ENCODE measurements around the gene ZNF462. TPM values are rescaled to one million over a fixed set of nuclear protein-coding genes. Genes with fewer than 3 reads are reported as not detected.

Gene ZNF462

GRCh38 chr9:107054146-107054545, 191.2 kb downstream of the ZNF462 start:
- no peak overlapping the region for H4K91ac ChIP-seq (ENCODE audit: low read depth, low read length, poor library complexity)
- H2BK15ac ChIP-seq (ENCODE audit: low read length) = no peak overlapping the region
- no peaks in the 10 kb centered on the region for H3K36me3 ChIP-seq (replicated peaks in 1 of 2; ENCODE audit: control insufficient read depth in 2 of 2, insufficient read depth in 2 of 2, low read length in 2 of 2)
- H3K4ac ChIP-seq (ENCODE audit: low read length) = no peak overlapping the region
- no peak overlapping the region for H2BK120ac ChIP-seq (ENCODE audit: low read depth, low read length)
- no peak overlapping the region for H3K27ac ChIP-seq (replicated peaks; ENCODE audit: low read length)
- no peak overlapping the region for H3K18ac ChIP-seq (ENCODE audit: low read length)
- H2BK5ac ChIP-seq (ENCODE audit: low read length) = no peak overlapping the region
- no peak for DNase-seq (ENCODE audit: low spot score)
- H3K9ac ChIP-seq (ENCODE audit: low read depth, low read length, poor library complexity) = no peak overlapping the region
- H2BK12ac ChIP-seq (ENCODE audit: low read length) = no peak overlapping the region
- no peaks in the 10 kb centered on the region for H3K79me1 ChIP-seq (ENCODE audit: low read depth, low read length)
- no CpG with 5 or more reads among the region's 2 CpGs for WGBS, 2 donors (ENCODE audit: extremely low coverage in 2 of 2, insufficient read length in 2 of 2, insufficient replicate concordance in 1 of 2)
- H3K27me3 ChIP-seq (ENCODE audit: control insufficient read depth in 3 of 3, insufficient read depth in 3 of 3, low read depth in 1 of 3, low read length in 3 of 3) = peaks cover 0 to 5% (median 0%) of the 10 kb centered on the region in 3 experiments
- H3K23ac ChIP-seq (ENCODE audit: low read depth, low read length, poor library complexity) = no peak overlapping the region
- no peak overlapping the region for H4K8ac ChIP-seq (ENCODE audit: low read depth, low read length)
- no peaks in the 10 kb centered on the region for H3K9me3 ChIP-seq (replicated peaks in 1 of 2; ENCODE audit: control insufficient read depth in 2 of 2, insufficient read depth in 1 of 2, low read depth in 1 of 2, low read length in 2 of 2)
- no peak overlapping the region for H2AFZ ChIP-seq (ENCODE audit: low read length)
- no peak overlapping the region for H3K4me2 ChIP-seq (ENCODE audit: insufficient read depth, low read length, poor library complexity, severe bottlenecking)
- H3K4me3 ChIP-seq (ENCODE audit: low read length in 2 of 2) = no peak overlapping the region
- H3K4me1 ChIP-seq (ENCODE audit: control insufficient read depth in 2 of 2, insufficient read depth in 1 of 2, low read depth in 1 of 2, low read length in 2 of 2) = peaks cover 7% of the 10 kb centered on the region in 2 donors
- H3K14ac ChIP-seq (ENCODE audit: low read length) = no peak overlapping the region
- H2AK5ac ChIP-seq (ENCODE audit: low read depth, low read length) = no peak overlapping the region

GRCh38 chr9:107059220-107059619, 196.3 kb downstream of the ZNF462 start:
- Histone ChIP-seq H2BK15ac (ENCODE audit: low read length) (no peak overlapping the region), H3K18ac (ENCODE audit: low read length) (no peak overlapping the region), H3K4me3 (ENCODE audit: low read length in 2 of 2) (no peak overlapping the region), H3K79me1 (ENCODE audit: low read depth, low read length) (no peaks in the 10 kb centered on the region), H2BK12ac (ENCODE audit: low read length) (no peak overlapping the region), H3K9ac (ENCODE audit: low read depth, low read length, poor library complexity) (no peak overlapping the region), H4K8ac (ENCODE audit: low read depth, low read length) (no peak overlapping the region), H3K4me1 (ENCODE audit: control insufficient read depth in 2 of 2, insufficient read depth in 1 of 2, low read depth in 1 of 2, low read length in 2 of 2) (peaks cover 0 to 3% of the 10 kb centered on the region in 2 donors), H3K36me3 (replicated peaks in 1 of 2; ENCODE audit: control insufficient read depth in 2 of 2, insufficient read depth in 2 of 2, low read length in 2 of 2) (no peaks in the 10 kb centered on the region), H2AK5ac (ENCODE audit: low read depth, low read length) (no peak overlapping the region), H3K27ac (replicated peaks; ENCODE audit: low read length) (no peak overlapping the region), H2AFZ (ENCODE audit: low read length) (peak overlapping the region; percentile 73), H3K4me2 (ENCODE audit: insufficient read depth, low read length, poor library complexity, severe bottlenecking) (no peak overlapping the region), H3K14ac (ENCODE audit: low read length) (no peak overlapping the region), H2BK120ac (ENCODE audit: low read depth, low read length) (no peak overlapping the region), H2BK5ac (ENCODE audit: low read length) (no peak overlapping the region), H3K9me3 (replicated peaks in 1 of 2; ENCODE audit: control insufficient read depth in 2 of 2, insufficient read depth in 1 of 2, low read depth in 1 of 2, low read length in 2 of 2) (no peaks in the 10 kb centered on the region), H4K91ac (ENCODE audit: low read depth, low read length, poor library complexity) (no peak overlapping the region), H3K27me3 (ENCODE audit: control insufficient read depth in 3 of 3, insufficient read depth in 3 of 3, low read depth in 1 of 3, low read length in 3 of 3) (peaks cover 0 to 5% (median 0%) of the 10 kb centered on the region in 3 experiments), H3K23ac (ENCODE audit: low read depth, low read length, poor library complexity) (no peak overlapping the region), H3K4ac (ENCODE audit: low read length) (no peak overlapping the region)
- no peak for DNase-seq (ENCODE audit: low spot score)
- no CpG with 5 or more reads among the region's 2 CpGs for WGBS, 2 donors (ENCODE audit: extremely low coverage in 2 of 2, insufficient read length in 2 of 2, insufficient replicate concordance in 1 of 2)

GRCh38 chr9:107060062-107060461, 197.1 kb downstream of the ZNF462 start:
- WGBS, 2 donors (ENCODE audit: extremely low coverage in 2 of 2, insufficient read length in 2 of 2, insufficient replicate concordance in 1 of 2) = no CpG with 5 or more reads among the region's 2 CpGs

More at GRCh38 chr9:107060062-107060461, 197.1 kb downstream of the ZNF462 start:
- Histone ChIP-seq H3K27me3 (ENCODE audit: control insufficient read depth in 3 of 3, insufficient read depth in 3 of 3, low read depth in 1 of 3, low read length in 3 of 3) (peaks cover 0 to 5% (median 0%) of the 10 kb centered on the region in 3 experiments), H3K18ac (ENCODE audit: low read length) (no peak overlapping the region), H2BK15ac (ENCODE audit: low read length) (no peak overlapping the region), H3K9ac (ENCODE audit: low read depth, low read length, poor library complexity) (no peak overlapping the region), H4K8ac (ENCODE audit: low read depth, low read length) (no peak overlapping the region), H3K4me3 (ENCODE audit: low read length in 2 of 2) (no peak overlapping the region), H2BK120ac (ENCODE audit: low read depth, low read length) (no peak overlapping the region), H3K23ac (ENCODE audit: low read depth, low read length, poor library complexity) (no peak overlapping the region), H3K4me1 (ENCODE audit: control insufficient read depth in 2 of 2, insufficient read depth in 1 of 2, low read depth in 1 of 2, low read length in 2 of 2) (peaks cover 0 to 3% of the 10 kb centered on the region in 2 donors), H2BK5ac (ENCODE audit: low read length) (no peak overlapping the region), H4K91ac (ENCODE audit: low read depth, low read length, poor library complexity) (no peak overlapping the region), H3K4ac (ENCODE audit: low read length) (no peak overlapping the region), H2AFZ (ENCODE audit: low read length) (peak overlapping the region; percentile 73), H3K27ac (replicated peaks; ENCODE audit: low read length) (no peak overlapping the region), H3K9me3 (replicated peaks in 1 of 2; ENCODE audit: control insufficient read depth in 2 of 2, insufficient read depth in 1 of 2, low read depth in 1 of 2, low read length in 2 of 2) (no peaks in the 10 kb centered on the region), H3K4me2 (ENCODE audit: insufficient read depth, low read length, poor library complexity, severe bottlenecking) (no peak overlapping the region), H3K79me1 (ENCODE audit: low read depth, low read length) (no peaks in the 10 kb centered on the region), H2BK12ac (ENCODE audit: low read length) (no peak overlapping the region), H3K36me3 (replicated peaks in 1 of 2; ENCODE audit: control insufficient read depth in 2 of 2, insufficient read depth in 2 of 2, low read length in 2 of 2) (no peaks in the 10 kb centered on the region), H2AK5ac (ENCODE audit: low read depth, low read length) (no peak overlapping the region), H3K14ac (ENCODE audit: low read length) (no peak overlapping the region)
- no peak for DNase-seq (ENCODE audit: low spot score)

Small RNA genes lying within 50 kb of the gene (small RNA-seq; reads per million reads assigned to genes)
- gene RNA5SP292 (ENCODE audit: insufficient read depth) = not detected

All from neuronal stem cell (in vitro differentiated cells).